Liver (tissue), 9 donors: ENCODE data around the gene MOV10. TPM values are rescaled to one million over a fixed set of nuclear protein-coding genes. Genes with fewer than 3 reads are reported as not detected.
A peak's percentile ranks its signal among the peaks of the same experiment; 100 is the strongest.

ENCODE experiments used
- DNase-seq: peaks from one replicate; pipeline ENCODE4 v3.0.0-alpha.2; 2017; ENCODE audit warnings: low spot score
- H3K27ac ChIP-seq, 2 donors: one replicate each; pipeline ENCODE4 v1.7.0; 2013; ENCODE audit warnings: inconsistent platforms in 2 of 2, low read length in 2 of 2, control low read depth in 1 of 2, low read depth in 1 of 2, mild to moderate bottlenecking in 1 of 2
- H3K27me3 ChIP-seq, 4 donors: one replicate each; pipeline versions ENCODE4 v1.6.1 to v1.7.0; 2013; ENCODE audit warnings: low read length in 3 of 4, inconsistent platforms in 1 of 4, mild to moderate bottlenecking in 1 of 4, moderate library complexity in 1 of 4; ENCODE audit not compliant: control insufficient read depth in 4 of 4, insufficient read depth in 4 of 4
- H3K36me3 ChIP-seq, 4 donors: one replicate each; pipeline versions ENCODE4 v1.6.1 to v1.7.0; 2013; ENCODE audit warnings: low read length in 3 of 4, mild to moderate bottlenecking in 3 of 4, low read depth in 1 of 4, moderate library complexity in 1 of 4; ENCODE audit not compliant: control insufficient read depth in 4 of 4, insufficient read depth in 3 of 4
- H3K4me1 ChIP-seq, 4 donors: one replicate each; pipeline versions ENCODE4 v1.6.1 to v1.7.0; 2013; ENCODE audit warnings: low read length in 3 of 4, mild to moderate bottlenecking in 3 of 4, moderate library complexity in 1 of 4; ENCODE audit not compliant: control insufficient read depth in 4 of 4, insufficient read depth in 4 of 4
- H3K4me3 ChIP-seq, 3 donors: one replicate each; pipeline versions ENCODE4 v1.6.1 to v1.7.0; 2013; ENCODE audit warnings: low read length in 3 of 3, control low read depth in 1 of 3, low read depth in 1 of 3, mild to moderate bottlenecking in 1 of 3
- H3K9ac ChIP-seq, 2 donors: one replicate each; pipeline ENCODE4 v1.7.0; 2013; ENCODE audit warnings: low read length in 2 of 2, mild to moderate bottlenecking in 2 of 2, moderate library complexity in 2 of 2, control low read depth in 1 of 2, low read depth in 1 of 2
- H3K9me3 ChIP-seq, 4 donors: one replicate each; pipeline versions ENCODE4 v1.6.1 to v1.7.0; 2013; ENCODE audit warnings: low read length in 3 of 4; ENCODE audit not compliant: control insufficient read depth in 4 of 4
- FOXA2 ChIP-seq: IDR thresholded peaks from 2 replicates; pipeline ENCODE4 v1.6.1; 2016; ENCODE audit warnings: antibody characterized with exemption
- GABPA ChIP-seq, 2 donors: IDR thresholded peaks in 1 of 2; conservative IDR thresholded peaks in 1 of 2; 2 replicates each; pipeline ENCODE4 v1.6.1; 2016; ENCODE audit warnings: antibody characterized with exemption in 2 of 2, mild to moderate bottlenecking in 1 of 2, moderate library complexity in 1 of 2
- HNF4A ChIP-seq, 2 donors: conservative IDR thresholded peaks; 2 replicates each; pipeline ENCODE4 v1.6.1; 2016; ENCODE audit warnings: antibody characterized with exemption in 2 of 2, mild to moderate bottlenecking in 2 of 2
- HNF4G ChIP-seq: IDR thresholded peaks from 2 replicates; pipeline ENCODE4 v1.6.1; 2016; ENCODE audit warnings: antibody characterized with exemption
- JUND ChIP-seq, 2 donors: IDR thresholded peaks; 2 replicates each; pipeline ENCODE4 v1.6.1; 2016; ENCODE audit warnings: antibody characterized with exemption in 2 of 2
- RAD21 ChIP-seq, 2 donors: IDR thresholded peaks; 2 replicates each; pipeline ENCODE4 v1.6.1; 2016; ENCODE audit warnings: antibody characterized with exemption in 2 of 2, mild to moderate bottlenecking in 2 of 2
- RXRA ChIP-seq, 2 donors: IDR thresholded peaks; 2 replicates each; pipeline ENCODE4 v1.6.1; 2017 to 2018; ENCODE audit warnings: antibody characterized with exemption in 2 of 2, mild to moderate bottlenecking in 1 of 2
- SP1 ChIP-seq: IDR thresholded peaks from 2 replicates; pipeline ENCODE4 v1.6.1; 2018; ENCODE audit warnings: antibody characterized with exemption, mild to moderate bottlenecking
- TAF1 ChIP-seq: conservative IDR thresholded peaks from 2 replicates; pipeline ENCODE4 v1.6.1; 2016; ENCODE audit warnings: antibody characterized with exemption, mild to moderate bottlenecking
- YY1 ChIP-seq: IDR thresholded peaks from 2 replicates; pipeline ENCODE4 v1.6.1; 2016; ENCODE audit warnings: antibody characterized with exemption, mild to moderate bottlenecking
- WGBS: extraction: QIAGEN DNeasy Blood & Tissue Kit; methylation state at CpG from one replicate; pipeline ENCODE4 v1.1.7; 2013; 5-methylcytosine and 5-hydroxymethylcytosine counted together
- polyA plus RNA-seq, 2 donors: library from polyadenylated mRNA; stranded (reverse) in 1 of 2; unstranded in 1 of 2; fragments of 200-250 nt in 1 of 2; fragments of >200 nt in 1 of 2; fragmentation: Nextera tagmentation in 1 of 2; extraction: Ambion mirVana in 1 of 2; gene quantifications; one replicate each; pipeline versions ENCODE4 v1.2.1 to v1.2.3, GENCODE V29; 2013 to 2015
- total RNA-seq, 2 donors: library from RNA; depleted of rRNA; stranded (reverse); fragments of >200 nt; gene quantifications; one replicate each; pipeline ENCODE4 v1.2.3, GENCODE V29; 2014
- TF ChIP-seq, protein P1 (sequence below): IDR thresholded peaks from 2 replicates; pipeline ENCODE4 v1.6.1; 2016; ENCODE audit warnings: antibody characterized with exemption
- TF ChIP-seq, protein P2 (sequence below): IDR thresholded peaks from 2 replicates; pipeline ENCODE4 v1.6.1; 2016; ENCODE audit warnings: antibody characterized with exemption
- TF ChIP-seq, protein P3 (sequence below): fragments of 150-350 bp; IDR thresholded peaks from 2 replicates; pipeline ENCODE4 v1.5.1; 2017; ENCODE audit warnings: improper control_type of control experiment, low read depth, low read length; ENCODE audit not compliant: missing input control
- donor health status: healthy.
- donor health status: healthy.
- donor health status: healthy.
- donor health status: healthy.
- donor health status: healthy.

The MOV10 gene
- total and polyA plus RNA-seq, 4 donors = 32.0 to 36.8 (median 33.7) TPM

DNA sequence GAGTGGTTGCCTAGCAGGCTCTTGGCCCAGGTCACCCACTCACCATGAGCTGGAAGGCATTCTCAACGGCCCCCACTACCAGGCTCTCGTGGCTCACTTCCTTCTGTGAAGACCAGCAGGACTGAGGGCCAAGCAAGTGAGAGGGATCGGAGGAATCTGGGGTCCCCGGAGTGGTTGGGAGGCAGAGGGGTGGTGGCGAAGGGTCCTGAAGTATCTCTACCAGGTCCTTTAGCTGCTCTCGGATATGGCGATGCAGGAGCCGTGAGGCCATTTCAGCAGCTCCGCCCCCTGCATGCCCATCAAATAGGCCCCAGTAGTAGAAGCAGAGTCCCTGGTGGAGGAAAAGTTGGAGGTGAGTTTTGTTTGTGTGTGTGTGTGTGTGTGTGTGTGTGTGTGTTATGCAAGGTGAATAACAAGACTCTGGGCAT is 38.3 kb downstream of the MOV10 start:
- peaks cover 7 to 31% (median 26%) of the 10 kb centered on the region in 4 donors for H3K4me1 ChIP-seq
- WGBS = 86% methylated on average over 9 of the region's 9 CpGs

DNA sequence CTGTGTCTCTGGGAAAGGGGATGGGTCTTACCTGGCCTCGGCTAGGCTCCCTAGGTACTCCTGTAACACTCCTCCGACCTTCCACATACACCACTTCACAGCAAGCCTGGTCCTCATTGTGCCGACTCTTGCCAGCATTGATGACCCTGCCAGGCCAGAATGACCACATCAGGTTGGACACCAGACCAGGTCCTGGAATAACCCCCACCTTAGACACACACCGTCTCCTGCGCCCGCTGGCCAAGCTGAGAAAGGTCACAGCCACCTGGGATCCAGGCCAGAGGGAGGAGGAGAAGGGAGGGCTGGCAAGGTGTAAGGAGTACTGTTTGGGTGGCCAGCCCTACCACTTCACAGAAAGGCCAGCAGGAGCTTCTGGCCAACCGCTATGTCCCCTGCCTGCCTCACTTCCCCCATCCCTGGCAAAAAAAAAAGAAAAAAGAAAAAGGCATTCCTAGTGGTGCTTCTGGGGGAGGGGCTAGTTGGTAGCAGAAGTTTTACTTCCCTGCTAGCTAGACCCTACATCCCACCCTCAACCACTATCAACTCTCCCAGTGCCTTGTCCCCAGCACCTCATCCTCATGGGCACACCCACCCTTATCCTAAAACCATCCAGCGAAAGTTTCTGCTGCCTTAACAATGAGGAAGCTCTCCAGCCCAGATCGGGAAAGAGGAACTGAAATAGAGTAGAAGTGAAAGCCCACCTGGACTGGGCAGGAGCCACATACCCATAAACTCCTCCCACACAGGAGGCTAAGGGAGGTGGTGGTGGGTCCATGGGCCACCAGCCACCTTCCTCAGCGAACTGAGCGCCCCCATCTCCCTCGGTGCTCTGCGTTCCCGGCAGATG is 39.2 kb downstream of the MOV10 start:
- Histone ChIP-seq H3K27ac (no peak overlapping the region), H3K36me3 (no peaks in the 10 kb centered on the region), H3K27me3 (no peaks in the 10 kb centered on the region), H3K4me1 (peaks cover 8 to 31% (median 26%) of the 10 kb centered on the region in 4 donors), H3K9me3 (no peaks in the 10 kb centered on the region), H3K9ac (no peak overlapping the region), H3K4me3 (peak overlapping the region in 2 of 3 donors; percentile 43 to 57)
- DNase-seq = no peak
- 25% methylated on average over 14 of the region's 14 CpGs for WGBS
- TF ChIP-seq, protein P1, sequence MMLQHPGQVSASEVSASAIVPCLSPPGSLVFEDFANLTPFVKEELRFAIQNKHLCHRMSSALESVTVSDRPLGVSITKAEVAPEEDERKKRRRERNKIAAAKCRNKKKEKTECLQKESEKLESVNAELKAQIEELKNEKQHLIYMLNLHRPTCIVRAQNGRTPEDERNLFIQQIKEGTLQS = no peak
- TF ChIP-seq RXRA (IDR thresholded peaks at IDR 0.05) (peak; percentile 46 to 67), HNF4A (conservative IDR thresholded peaks at IDR 0.05) (peak in 1 of 2 donors; percentile 20)

More for the DNA sequence above, 38.3 kb downstream of the MOV10 start:
- no peaks in the 10 kb centered on the region for H3K36me3 ChIP-seq
- no peaks in the 10 kb centered on the region for H3K27me3 ChIP-seq
- no peak for DNase-seq
- H3K4me3 ChIP-seq = no peak overlapping the region
- no peak overlapping the region for H3K27ac ChIP-seq
- no peak overlapping the region for H3K9ac ChIP-seq
- no peaks in the 10 kb centered on the region for H3K9me3 ChIP-seq
- no peak for TF ChIP-seq RAD21 (IDR thresholded peaks at IDR 0.05)

DNA sequence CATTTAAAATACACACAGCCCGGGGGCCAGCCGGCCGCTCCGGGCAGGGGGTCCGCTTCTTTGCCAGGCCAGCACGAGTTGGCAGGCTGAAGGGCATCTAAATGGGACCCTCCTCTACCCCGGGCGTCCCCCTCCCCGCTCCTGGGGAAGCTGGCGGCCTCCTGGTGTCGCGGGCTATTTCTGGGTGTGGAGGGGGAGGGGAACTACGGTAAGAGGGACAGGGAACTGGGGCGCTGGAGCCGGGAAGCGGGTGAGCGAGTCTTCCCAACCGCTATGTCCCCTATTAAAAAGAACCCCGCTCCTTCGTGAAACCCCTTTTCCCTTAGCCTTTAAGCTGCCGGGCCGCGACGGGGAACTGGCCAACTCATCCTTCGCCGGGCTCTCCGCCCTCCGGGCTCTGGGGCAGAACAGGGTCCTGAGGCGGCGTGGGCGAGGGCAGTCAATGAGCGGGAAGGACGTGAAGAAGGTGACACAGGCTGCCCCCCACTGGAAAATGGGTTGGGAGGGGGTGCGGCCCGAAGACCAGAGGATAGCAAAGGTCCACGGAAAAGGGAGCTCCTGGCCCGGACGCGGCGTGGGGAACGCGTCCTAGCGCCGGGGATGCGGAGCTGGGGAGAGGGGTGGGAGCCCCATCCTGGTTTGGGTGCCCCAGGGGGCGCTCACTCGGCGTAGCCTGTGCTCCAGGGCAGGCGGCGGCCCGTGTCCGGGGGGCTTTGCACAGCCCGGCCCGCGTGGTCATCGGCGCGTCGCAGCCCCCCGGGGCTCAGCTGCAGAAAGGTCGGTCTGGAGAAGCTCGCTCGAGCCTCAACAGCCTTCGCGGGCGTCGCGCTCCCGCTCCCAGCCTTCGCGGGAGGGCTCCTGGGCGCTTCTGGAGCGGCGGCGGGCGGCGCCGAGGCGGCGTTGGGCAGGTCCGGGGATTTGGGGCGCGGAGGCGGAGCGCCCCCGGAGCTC is 40.1 kb downstream of the MOV10 start:
- TF ChIP-seq FOXA2 (no peak), RAD21 (IDR thresholded peaks at IDR 0.05) (no peak)
- TF ChIP-seq, protein P2, sequence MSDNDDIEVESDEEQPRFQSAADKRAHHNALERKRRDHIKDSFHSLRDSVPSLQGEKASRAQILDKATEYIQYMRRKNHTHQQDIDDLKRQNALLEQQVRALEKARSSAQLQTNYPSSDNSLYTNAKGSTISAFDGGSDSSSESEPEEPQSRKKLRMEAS = no peak
- no peak overlapping the region for H3K27ac ChIP-seq
- no peak overlapping the region for H3K9ac ChIP-seq
- H3K27me3 ChIP-seq = peaks cover 0 to 3% (median 0%) of the 10 kb centered on the region in 4 donors
- peak overlapping the region; percentile 43 to 57 (median 45) for H3K4me3 ChIP-seq
- no peak for DNase-seq
- H3K36me3 ChIP-seq = no peaks in the 10 kb centered on the region
- H3K4me1 ChIP-seq = peaks cover 11 to 36% (median 26%) of the 10 kb centered on the region in 4 donors
- no peaks in the 10 kb centered on the region for H3K9me3 ChIP-seq
- 2% methylated on average over 86 of the region's 86 CpGs for WGBS

DNA sequence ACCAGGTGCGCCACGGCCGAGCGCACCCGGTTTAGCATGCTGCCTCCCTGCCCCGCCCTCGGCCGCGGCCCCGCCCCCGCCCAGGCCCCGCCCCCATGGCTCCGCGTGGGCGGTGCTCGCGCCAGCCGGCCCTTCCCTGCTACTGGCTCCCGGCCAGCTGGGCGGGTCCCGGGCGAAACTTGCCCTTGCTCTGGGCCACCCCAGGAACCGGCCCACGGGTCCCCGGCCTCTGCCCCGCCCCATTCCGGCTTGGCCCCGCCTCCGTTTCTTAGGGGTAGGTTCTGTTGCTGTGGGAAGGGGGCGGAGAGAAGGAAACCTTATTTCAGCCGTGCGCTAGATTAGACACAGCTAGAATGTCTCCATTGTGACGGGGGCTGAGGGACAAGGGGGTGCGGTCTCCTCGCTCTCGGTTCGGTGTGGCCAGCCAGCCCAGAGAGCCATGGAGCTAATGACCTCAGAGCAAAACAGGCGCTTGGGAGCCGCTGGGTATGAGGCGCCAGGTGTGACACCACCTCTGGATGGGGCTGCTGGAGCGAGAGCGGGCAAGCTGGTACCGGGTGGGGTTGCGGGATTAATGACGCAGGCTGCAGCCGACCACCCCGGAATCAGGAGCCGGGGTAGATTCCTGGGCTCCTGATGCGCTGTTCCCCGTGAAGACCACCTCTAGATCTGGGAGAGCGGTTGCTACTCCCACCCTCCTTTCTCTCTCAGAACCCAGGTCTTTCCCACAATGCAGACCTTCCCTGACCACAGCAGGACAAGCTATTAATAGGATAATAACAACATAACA is 41.0 kb downstream of the MOV10 start, which contains the start of gene PPM1J:
PPM1J (minus strand) TSS at position 69 of the 790 bp plus-strand sequence; CDS start at position 38, 31 bp downstream.
- peaks cover 0 to 3% (median 0%) of the 10 kb centered on the region in 4 donors for H3K27me3 ChIP-seq
- peak; percentile 99 for DNase-seq
- H3K9ac ChIP-seq = no peak within 1 kb of the TSS
- H3K27ac ChIP-seq = peak within 1 kb of the TSS; percentile 8 to 49
- under 1% methylated on average over 51 of the region's 51 CpGs for WGBS
- H3K9me3 ChIP-seq = no peaks in the 10 kb centered on the region
- no peaks in the 10 kb centered on the region for H3K36me3 ChIP-seq
- peaks cover 11 to 36% (median 26%) of the 10 kb centered on the region in 4 donors for H3K4me1 ChIP-seq
- H3K4me3 ChIP-seq = peak within 1 kb of the TSS; percentile 57 to 73 (median 61)
- TF ChIP-seq SP1 (peak; percentile 85), GABPA (IDR thresholded peaks at IDR 0.05 in 1 of 2, conservative IDR thresholded peaks at IDR 0.05 in 1 of 2) (no peak), YY1 (peak; percentile 25), JUND (IDR thresholded peaks at IDR 0.05) (no peak), FOXA2 (no peak), TAF1 (no peak), HNF4G (no peak)
- TF ChIP-seq, protein P3, sequence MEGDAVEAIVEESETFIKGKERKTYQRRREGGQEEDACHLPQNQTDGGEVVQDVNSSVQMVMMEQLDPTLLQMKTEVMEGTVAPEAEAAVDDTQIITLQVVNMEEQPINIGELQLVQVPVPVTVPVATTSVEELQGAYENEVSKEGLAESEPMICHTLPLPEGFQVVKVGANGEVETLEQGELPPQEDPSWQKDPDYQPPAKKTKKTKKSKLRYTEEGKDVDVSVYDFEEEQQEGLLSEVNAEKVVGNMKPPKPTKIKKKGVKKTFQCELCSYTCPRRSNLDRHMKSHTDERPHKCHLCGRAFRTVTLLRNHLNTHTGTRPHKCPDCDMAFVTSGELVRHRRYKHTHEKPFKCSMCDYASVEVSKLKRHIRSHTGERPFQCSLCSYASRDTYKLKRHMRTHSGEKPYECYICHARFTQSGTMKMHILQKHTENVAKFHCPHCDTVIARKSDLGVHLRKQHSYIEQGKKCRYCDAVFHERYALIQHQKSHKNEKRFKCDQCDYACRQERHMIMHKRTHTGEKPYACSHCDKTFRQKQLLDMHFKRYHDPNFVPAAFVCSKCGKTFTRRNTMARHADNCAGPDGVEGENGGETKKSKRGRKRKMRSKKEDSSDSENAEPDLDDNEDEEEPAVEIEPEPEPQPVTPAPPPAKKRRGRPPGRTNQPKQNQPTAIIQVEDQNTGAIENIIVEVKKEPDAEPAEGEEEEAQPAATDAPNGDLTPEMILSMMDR = no peak
- TF ChIP-seq, protein P2 = no peak
